ENCODE data around the gene GRP.
"Not testable (repeated sequence)": the region's sequence is repeated elsewhere in the genome, so short reads cannot be mapped to it uniquely, and the experiment has no call there.

Gene GRP

GRCh38 chr18:59229191-59229590 lies 9.2 kb downstream of the GRP start:
- no peak for DNase-seq (ENCODE audit: low read depth in 2 of 2)

- DNase-seq (ENCODE audit: low read depth in 2 of 2) = peak; percentile 49 to 51
Observed at GRCh38 chr18:59229701-59230443, 9.9 kb downstream of the GRP start.

GRCh38 chr18:59231114-59231513 lies 11.2 kb downstream of the GRP start:
- no peak for DNase-seq (ENCODE audit: low read depth in 2 of 2)

GRCh38 chr18:59231877-59232276 lies 11.9 kb downstream of the GRP start:
- DNase-seq (ENCODE audit: low read depth in 2 of 2) = no peak

- no peak for DNase-seq (ENCODE audit: low read depth in 2 of 2)
Observed at GRCh38 chr18:59232309-59233016, 12.5 kb downstream of the GRP start.

- DNase-seq (ENCODE audit: low read depth in 2 of 2) = peak in 1 of 2 experiments; percentile 32
Observed at GRCh38 chr18:59233017-59233410, 13.1 kb downstream of the GRP start.

- no peak for DNase-seq (ENCODE audit: low read depth in 2 of 2)
Observed at GRCh38 chr18:59238385-59238784, 18.4 kb downstream of the GRP start.

GRCh38 chr18:59239642-59240041 lies 19.7 kb downstream of the GRP start:
- DNase-seq (ENCODE audit: low read depth in 2 of 2) = no peak

GRCh38 chr18:59242906-59243305 lies 22.9 kb downstream of the GRP start:
- no peak for DNase-seq (ENCODE audit: low read depth in 2 of 2)

- no peak for DNase-seq (ENCODE audit: low read depth in 2 of 2)
Observed at GRCh38 chr18:59246796-59247195, 26.8 kb downstream of the GRP start.

GRCh38 chr18:59249199-59249774 lies 29.3 kb downstream of the GRP start:
- peak; percentile 74 for DNase-seq (ENCODE audit: low read depth in 2 of 2)

- DNase-seq (ENCODE audit: low read depth in 2 of 2) = not testable (repeated sequence)
Observed at GRCh38 chr18:59255491-59255890, 35.5 kb downstream of the GRP start.

- not testable (repeated sequence) for DNase-seq (ENCODE audit: low read depth in 2 of 2)
Observed at GRCh38 chr18:59261842-59262241, 41.9 kb downstream of the GRP start.

GRCh38 chr18:59262243-59262642 lies 42.3 kb downstream of the GRP start:
- DNase-seq (ENCODE audit: low read depth in 2 of 2) = not testable (repeated sequence)

- DNase-seq (ENCODE audit: low read depth in 2 of 2) = no peak
Observed at GRCh38 chr18:59263661-59264060, 43.7 kb downstream of the GRP start.

GRCh38 chr18:59264121-59264571 lies 44.2 kb downstream of the GRP start:
- DNase-seq (ENCODE audit: low read depth in 2 of 2) = no peak

GRCh38 chr18:59264651-59265245 lies 44.8 kb downstream of the GRP start:
- DNase-seq (ENCODE audit: low read depth in 2 of 2) = no peak

GRCh38 chr18:59265246-59265973 lies 45.5 kb downstream of the GRP start:
- no peak for DNase-seq (ENCODE audit: low read depth in 2 of 2)

GRCh38 chr18:59265974-59266369 lies 46.0 kb downstream of the GRP start:
- no peak for DNase-seq (ENCODE audit: low read depth in 2 of 2)

- DNase-seq (ENCODE audit: low read depth in 2 of 2) = no peak
Observed at GRCh38 chr18:59266459-59266858, 46.5 kb downstream of the GRP start.

- DNase-seq (ENCODE audit: low read depth in 2 of 2) = no peak
Observed at GRCh38 chr18:59266886-59267502, 47.0 kb downstream of the GRP start.

Data from fibroblast of skin of left quadriceps (primary cell).